HCT116 (cell line): ENCODE results near the gene SYCP3. TPM values are rescaled to one million over a fixed set of nuclear protein-coding genes. Genes with fewer than 3 reads are reported as not detected.

Experiments
- ATAC-seq: fragments of 200-7000 bp; cut with Tn5 transposase; 2 replicates; pipeline ENCODE4 v1.9.1; 2020; ENCODE audit warnings: mild to moderate bottlenecking, moderate library complexity
- BruUV-seq: library from RNA; stranded (reverse); fragments of 400-500 nt; replicated peaks from 2 replicates; lab custom pipeline; 2021; lab: Mats Ljungman, UMichigan
- CTCF ChIA-PET: fragments of 300-600 bp; sonication (Branson Sonifier 250); formaldehyde crosslinking; loops from one replicate; lab custom pipeline; 2021; ENCODE audit warnings: antibody characterized with exemption; lab: Charles Lee
- POLR2A ChIA-PET: fragments of 300-600, 350-600 bp; sonication (Branson Sonifier 250); formaldehyde crosslinking; loops from one replicate; lab custom pipeline; 2021; ENCODE audit warnings: antibody characterized with exemption; lab: Charles Lee
- RAD21 ChIA-PET, 2 experiments: fragments of 300-600 bp; sonication (Branson Sonifier 250); formaldehyde crosslinking; loops; one replicate each; lab custom pipeline; 2023; ENCODE audit warnings: low total read pairs in 2 of 2; ENCODE audit not compliant: uncharacterized antibody in 2 of 2, unreplicated experiment in 2 of 2, low non-redundant PET in 1 of 2; lab: Charles Lee
- DNase-seq: peaks from one replicate; pipeline ENCODE4 v3.0.0-alpha.2; 2010; ENCODE audit warnings: low read depth, low spot score
- H2AFZ ChIP-seq: fragments of 200-600 bp; shearing (Covaris generic), sonication (generic); 2 replicates; pipeline ENCODE4 v1.6.1; 2017; ENCODE audit warnings: low read depth, mixed run types, mixed read lengths, antibody characterized with exemption, low read length; ENCODE audit not compliant: poor library complexity, severe bottlenecking
- H3K27ac ChIP-seq: 2 replicates; pipeline ENCODE4 v1.5.1; 2012; ENCODE audit warnings: low read depth, low read length
- H3K27me3 ChIP-seq: fragments of 200-600 bp; sonication (generic); 2 replicates; pipeline ENCODE4 v1.6.1; 2016; ENCODE audit warnings: mixed run types, low read length, mixed read lengths; ENCODE audit not compliant: insufficient read depth
- H3K36me3 ChIP-seq, 2 experiments: fragments of 200-500 bp in 1 of 2; fragments of 200-600 bp in 1 of 2; sonication (Bioruptor generic) in 1 of 2; sonication (generic) in 1 of 2; 2 replicates each; pipeline versions ENCODE4 v1.5.1 to v1.6.1; 2014 to 2016; ENCODE audit warnings: low read length in 2 of 2, inconsistent platforms in 1 of 2, mixed read lengths in 1 of 2, mixed run types in 1 of 2; ENCODE audit not compliant: insufficient read depth in 2 of 2, control insufficient read depth in 1 of 2
- H3K4me1 ChIP-seq, 2 experiments: fragments of 200-600 bp in 1 of 2; sonication (generic) in 1 of 2; 2 replicates each; pipeline versions ENCODE4 v1.5.1 to v1.6.1; 2012 to 2017; ENCODE audit warnings: low read length in 2 of 2, inconsistent platforms in 1 of 2, mild to moderate bottlenecking in 1 of 2, mixed read lengths in 1 of 2, mixed run types in 1 of 2, moderate library complexity in 1 of 2; ENCODE audit not compliant: insufficient read depth in 2 of 2, control insufficient read depth in 1 of 2
- H3K4me2 ChIP-seq: fragments of 200-600 bp; sonication (generic); 2 replicates; pipeline ENCODE4 v1.6.1; 2017; ENCODE audit warnings: mixed run types, low read length, mixed read lengths
- H3K4me3 ChIP-seq, 2 experiments: fragments of 200-600 bp in 1 of 2; sonication (generic) in 1 of 2; replicated peaks in 1 of 2; 2 replicates each; pipeline ENCODE4 v1.5.1; 2011 to 2016; ENCODE audit warnings: low read length in 2 of 2, control low read depth in 1 of 2, low read depth in 1 of 2, mild to moderate bottlenecking in 1 of 2, mixed read lengths in 1 of 2, mixed run types in 1 of 2
- H3K79me2 ChIP-seq: fragments of 200-600 bp; sonication (generic); 2 replicates; pipeline ENCODE4 v1.6.1; 2017; ENCODE audit warnings: mild to moderate bottlenecking, mixed run types, low read length, moderate library complexity, mixed read lengths; ENCODE audit not compliant: insufficient read depth
- H3K9ac ChIP-seq: fragments of 200-600 bp; sonication (generic); 2 replicates; pipeline ENCODE4 v1.6.1; 2016; ENCODE audit warnings: low read length, mixed read lengths
- H3K9me2 ChIP-seq: fragments of 200-600 bp; sonication (generic), shearing (Covaris generic); 2 replicates; pipeline ENCODE4 v1.6.1; 2017; ENCODE audit warnings: mixed run types, mild to moderate bottlenecking, moderate library complexity; ENCODE audit not compliant: insufficient read depth
- H3K9me3 ChIP-seq, 2 experiments: fragments of 200-500 bp in 1 of 2; fragments of 200-600 bp in 1 of 2; sonication (Bioruptor generic) in 1 of 2; sonication (generic) in 1 of 2; 2 replicates each; pipeline ENCODE4 v1.6.1; 2014 to 2017; ENCODE audit warnings: low read length in 2 of 2, mixed read lengths in 2 of 2, inconsistent platforms in 1 of 2, low read depth in 1 of 2, mild to moderate bottlenecking in 1 of 2, mixed run types in 1 of 2, moderate library complexity in 1 of 2; ENCODE audit not compliant: control insufficient read depth in 1 of 2, insufficient read depth in 1 of 2
- H4K20me1 ChIP-seq: fragments of 200-600 bp; sonication (generic), shearing (Covaris generic); 2 replicates; pipeline ENCODE4 v1.6.1; 2017; ENCODE audit warnings: mixed run types, mild to moderate bottlenecking, moderate library complexity; ENCODE audit not compliant: insufficient read depth
- CBX3 ChIP-seq: IDR thresholded peaks from 2 replicates; pipeline ENCODE4 v1.6.1; 2012; ENCODE audit warnings: low read depth
- CEBPB ChIP-seq: IDR thresholded peaks from 2 replicates; pipeline ENCODE4 v1.6.1; 2012; ENCODE audit warnings: low read depth
- EGR1 ChIP-seq: IDR thresholded peaks from 2 replicates; pipeline ENCODE4 v1.6.1; 2012; ENCODE audit warnings: low read depth
- EZH2 ChIP-seq: fragments of 200-600 bp; sonication (generic); IDR thresholded peaks from 2 replicates; pipeline ENCODE4 v1.6.1; 2017; ENCODE audit warnings: antibody characterized with exemption, mixed run types
- SIN3A ChIP-seq: IDR thresholded peaks from 2 replicates; pipeline ENCODE4 v1.6.1; 2012; ENCODE audit warnings: low read depth
- SRF ChIP-seq: IDR thresholded peaks from 2 replicates; pipeline ENCODE4 v1.6.1; 2012; ENCODE audit warnings: low read depth
- TCF7L2 ChIP-seq: IDR thresholded peaks from 2 replicates; pipeline ENCODE4 v1.7.0; 2011; ENCODE audit warnings: borderline replicate concordance, inconsistent platforms; ENCODE audit not compliant: insufficient read depth, insufficient read length; ENCODE audit errors: extremely low read depth
- YY1 ChIP-seq: IDR thresholded peaks from 2 replicates; pipeline ENCODE4 v1.6.1; 2011; ENCODE audit warnings: low read length, low read depth, moderate library complexity, mild to moderate bottlenecking; ENCODE audit not compliant: insufficient replicate concordance; ENCODE audit errors: extremely low read depth
- ZFX ChIP-seq: fragments of 450-650 bp; IDR thresholded peaks from 2 replicates; pipeline ENCODE4 v1.6.1; 2017
- intact Hi-C: fragments of 100-400 bp; cut with micrococcal nuclease; formaldehyde crosslinking; loops from 2 replicates; pipeline ENCODE4 v1.10.0; 2022
- total RNA-seq: library from RNA; stranded (reverse); gene quantifications from one replicate; pipeline ENCODE4 v1.2.1, GENCODE V29; 2021; ENCODE audit not compliant: unreplicated experiment
- TF ChIP-seq, protein P1 (sequence below): IDR thresholded peaks from 2 replicates; pipeline ENCODE4 v1.6.1; 2011; ENCODE audit warnings: mild to moderate bottlenecking, low read length, moderate library complexity; ENCODE audit not compliant: insufficient replicate concordance; ENCODE audit errors: extremely low read depth
- TF ChIP-seq, protein P2 (sequence below), 3 experiments: fragments of 200-600 bp in 1 of 3; sonication (generic) in 1 of 3; IDR thresholded peaks in 2 of 3; conservative IDR thresholded peaks in 1 of 3; 2 replicates each; pipeline ENCODE4 v1.5.1; 2012 to 2017; ENCODE audit warnings: low read depth in 2 of 3, low read length in 2 of 3, antibody characterized with exemption in 1 of 3, borderline replicate concordance in 1 of 3, control low read depth in 1 of 3, mild to moderate bottlenecking in 1 of 3, mixed read lengths in 1 of 3, mixed run types in 1 of 3, moderate library complexity in 1 of 3; ENCODE audit not compliant: insufficient read depth in 1 of 3

Gene SYCP3
- total RNA-seq, 1 experiment from 2014 or later, result not detected

DNA sequence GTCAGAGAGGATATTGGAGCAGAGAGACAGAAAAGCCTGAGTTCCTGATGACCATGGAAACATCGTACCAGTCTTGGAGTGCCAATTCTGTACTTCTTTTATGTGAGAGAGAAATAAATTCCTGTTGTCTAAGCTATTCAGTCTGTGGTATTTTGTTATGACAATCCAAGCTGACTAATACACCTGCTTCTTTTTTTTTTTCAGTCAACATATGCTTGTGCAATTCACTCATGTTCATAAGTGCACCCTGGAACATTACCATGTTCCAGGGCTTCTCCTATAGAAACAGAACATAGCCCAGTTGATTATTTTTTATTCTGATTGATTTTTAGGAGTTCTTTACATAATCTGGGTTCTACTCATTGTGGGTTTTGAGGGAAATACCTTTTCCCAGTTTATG lies 43.6 kb downstream of the SYCP3 start:
- ChIA-PET POLR2A (no interaction called here), RAD21 (no interaction called here), CTCF (no interaction called here)
- H3K27ac ChIP-seq, result no peak overlapping the region
- ATAC-seq (no peak), DNase-seq (no peak)
- no peak overlapping the region for H2AFZ ChIP-seq
- no peak overlapping the region for H3K4me2 ChIP-seq
- no peak overlapping the region for H3K9ac ChIP-seq
- intact Hi-C loops, result no loop called here
- no peaks in the 10 kb centered on the region for H3K36me3 ChIP-seq
- H4K20me1 ChIP-seq, result no peaks in the 10 kb centered on the region
- no peak for TF ChIP-seq CBX3
- no peak for TF ChIP-seq EGR1
- no peak for TF ChIP-seq ZFX
- TF ChIP-seq TCF7L2, result no peak
- no peak for TF ChIP-seq EZH2
- TF ChIP-seq YY1, result no peak
- TF ChIP-seq, protein P1, sequence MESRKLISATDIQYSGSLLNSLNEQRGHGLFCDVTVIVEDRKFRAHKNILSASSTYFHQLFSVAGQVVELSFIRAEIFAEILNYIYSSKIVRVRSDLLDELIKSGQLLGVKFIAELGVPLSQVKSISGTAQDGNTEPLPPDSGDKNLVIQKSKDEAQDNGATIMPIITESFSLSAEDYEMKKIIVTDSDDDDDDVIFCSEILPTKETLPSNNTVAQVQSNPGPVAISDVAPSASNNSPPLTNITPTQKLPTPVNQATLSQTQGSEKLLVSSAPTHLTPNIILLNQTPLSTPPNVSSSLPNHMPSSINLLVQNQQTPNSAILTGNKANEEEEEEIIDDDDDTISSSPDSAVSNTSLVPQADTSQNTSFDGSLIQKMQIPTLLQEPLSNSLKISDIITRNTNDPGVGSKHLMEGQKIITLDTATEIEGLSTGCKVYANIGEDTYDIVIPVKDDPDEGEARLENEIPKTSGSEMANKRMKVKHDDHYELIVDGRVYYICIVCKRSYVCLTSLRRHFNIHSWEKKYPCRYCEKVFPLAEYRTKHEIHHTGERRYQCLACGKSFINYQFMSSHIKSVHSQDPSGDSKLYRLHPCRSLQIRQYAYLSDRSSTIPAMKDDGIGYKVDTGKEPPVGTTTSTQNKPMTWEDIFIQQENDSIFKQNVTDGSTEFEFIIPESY, result no peak
- TF ChIP-seq SRF, result no peak
- TF ChIP-seq, protein P2, sequence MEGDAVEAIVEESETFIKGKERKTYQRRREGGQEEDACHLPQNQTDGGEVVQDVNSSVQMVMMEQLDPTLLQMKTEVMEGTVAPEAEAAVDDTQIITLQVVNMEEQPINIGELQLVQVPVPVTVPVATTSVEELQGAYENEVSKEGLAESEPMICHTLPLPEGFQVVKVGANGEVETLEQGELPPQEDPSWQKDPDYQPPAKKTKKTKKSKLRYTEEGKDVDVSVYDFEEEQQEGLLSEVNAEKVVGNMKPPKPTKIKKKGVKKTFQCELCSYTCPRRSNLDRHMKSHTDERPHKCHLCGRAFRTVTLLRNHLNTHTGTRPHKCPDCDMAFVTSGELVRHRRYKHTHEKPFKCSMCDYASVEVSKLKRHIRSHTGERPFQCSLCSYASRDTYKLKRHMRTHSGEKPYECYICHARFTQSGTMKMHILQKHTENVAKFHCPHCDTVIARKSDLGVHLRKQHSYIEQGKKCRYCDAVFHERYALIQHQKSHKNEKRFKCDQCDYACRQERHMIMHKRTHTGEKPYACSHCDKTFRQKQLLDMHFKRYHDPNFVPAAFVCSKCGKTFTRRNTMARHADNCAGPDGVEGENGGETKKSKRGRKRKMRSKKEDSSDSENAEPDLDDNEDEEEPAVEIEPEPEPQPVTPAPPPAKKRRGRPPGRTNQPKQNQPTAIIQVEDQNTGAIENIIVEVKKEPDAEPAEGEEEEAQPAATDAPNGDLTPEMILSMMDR (IDR thresholded peaks at IDR 0.05 in 2 of 3, conservative IDR thresholded peaks at IDR 0.05 in 1 of 3; ENCODE audit: borderline replicate concordance in 1 of 3, insufficient read depth in 1 of 3, low read depth in 2 of 3, low read length in 2 of 3), result no peak
- no peak for TF ChIP-seq SIN3A
- TF ChIP-seq CEBPB, result no peak
- no peaks in the 10 kb centered on the region for H3K9me3 ChIP-seq
- no TSS peak for BruUV-seq
- peaks cover 27% of the 10 kb centered on the region for H3K79me2 ChIP-seq
- peaks cover 8 to 15% of the 10 kb centered on the region in 2 experiments; a peak in 3 of 4 replicates for H3K4me1 ChIP-seq
- H3K9me2 ChIP-seq, result no peaks in the 10 kb centered on the region
- no peaks in the 10 kb centered on the region for H3K27me3 ChIP-seq
- no peak overlapping the region for H3K4me3 ChIP-seq
